ENCODE data around the gene PADI6. TPM values are rescaled to one million over a fixed set of nuclear protein-coding genes. Genes with fewer than 3 reads are reported as not detected.

The PADI6 gene
- total RNA-seq, 1 experiment from 2014 or later = not detected

- no peaks in the 10 kb centered on the region for H3K9me3 ChIP-seq (ENCODE audit: control insufficient read depth in 1 of 2, insufficient read depth in 1 of 2, low read depth in 1 of 2, low read length in 2 of 2)
- peak; percentile 43 for DNase-seq (ENCODE audit: low read depth, low spot score)
- peak within 1 kb of the TSS; percentile 99 for H3K9ac ChIP-seq (ENCODE audit: low read length)
- peaks cover 49 to 55% of the 10 kb centered on the region in 2 experiments for H3K4me1 ChIP-seq (ENCODE audit: control insufficient read depth in 1 of 2, insufficient read depth in 2 of 2, low read length in 2 of 2)
- peaks cover 4 to 24% of the 10 kb centered on the region in 2 experiments; a peak in 3 of 4 replicates for H3K36me3 ChIP-seq (ENCODE audit: control insufficient read depth in 1 of 2, insufficient read depth in 2 of 2, low read length in 2 of 2)
- H3K79me2 ChIP-seq (ENCODE audit: insufficient read depth, low read length) = peaks cover 42% of the 10 kb centered on the region
- CTCF ChIA-PET = interaction anchor here (1.7 to 2.7 kb wide), 2 partner anchors 13 to 54 kb away, joined by 6 to 8 read pairs; no protein-coding TSS in a partner anchor
- peak within 1 kb of the TSS; percentile 51 for H2AFZ ChIP-seq (ENCODE audit: low read depth, low read length, poor library complexity, severe bottlenecking)
- BruUV-seq (replicated peaks) = TSS peak; percentile 32
- ATAC-seq = peak; percentile 76
- peak within 1 kb of the TSS; percentile 99 for H3K4me2 ChIP-seq (ENCODE audit: low read length)
- intact Hi-C loops (cut with micrococcal nuclease) = no loop called here
- no peaks in the 10 kb centered on the region for H4K20me1 ChIP-seq (ENCODE audit: insufficient read depth)
- RAD21 ChIA-PET (ENCODE audit: low non-redundant PET in 1 of 2, low total read pairs in 2 of 2, uncharacterized antibody in 2 of 2, unreplicated experiment in 2 of 2) = interaction anchor here in 1 of 2 experiments (0.6 kb wide), 1 partner anchor 38 kb away, joined by 3 read pairs; no protein-coding TSS in a partner anchor
- H3K27ac ChIP-seq (ENCODE audit: low read depth, low read length) = peak within 1 kb of the TSS; percentile 98
- no peaks in the 10 kb centered on the region for H3K27me3 ChIP-seq (ENCODE audit: insufficient read depth, low read length)
- H3K9me2 ChIP-seq (ENCODE audit: insufficient read depth) = no peaks in the 10 kb centered on the region
- POLR2A ChIA-PET = interaction anchor here (0.5 to 3.9 kb wide), 7 partner anchors 12 to 536 kb away, joined by 3 to 18 read pairs (median 3); no protein-coding TSS in a partner anchor
- H3K4me3 ChIP-seq (replicated peaks in 1 of 2; ENCODE audit: low read depth in 1 of 2, low read length in 2 of 2) = peak within 1 kb of the TSS; percentile 94 to 98
- no peak for TF ChIP-seq RAD21 (IDR thresholded peaks at IDR 0.05; ENCODE audit: low read depth)
- peak; percentile 10 for TF ChIP-seq YY1 (IDR thresholded peaks at IDR 0.05; ENCODE audit: extremely low read depth, insufficient replicate concordance, low read depth, low read length)
- peak in 1 of 3 experiments; percentile 6; a peak in 1 of 6 replicates for TF ChIP-seq CTCF (IDR thresholded peaks at IDR 0.05 in 2 of 3, conservative IDR thresholded peaks at IDR 0.05 in 1 of 3; ENCODE audit: borderline replicate concordance in 1 of 3, insufficient read depth in 1 of 3, low read depth in 2 of 3, low read length in 2 of 3)
- TF ChIP-seq ZFX (IDR thresholded peaks at IDR 0.05) = peak; percentile 55
- no peak for TF ChIP-seq ZNF274 (IDR thresholded peaks at IDR 0.05; ENCODE audit: low read depth, low read length)
- no peak for TF ChIP-seq FOSL1 (IDR thresholded peaks at IDR 0.05; ENCODE audit: low read depth)
- TF ChIP-seq ZBTB33 (IDR thresholded peaks at IDR 0.05; ENCODE audit: extremely low read depth, insufficient replicate concordance, low read length) = no peak
- no peak for TF ChIP-seq EZH2 (IDR thresholded peaks at IDR 0.05)
- no peak for TF ChIP-seq EGR1 (IDR thresholded peaks at IDR 0.05; ENCODE audit: low read depth)
- no peak for TF ChIP-seq SRF (IDR thresholded peaks at IDR 0.05; ENCODE audit: low read depth)
- TF ChIP-seq TCF7L2 (IDR thresholded peaks at IDR 0.05; ENCODE audit: borderline replicate concordance, extremely low read depth, insufficient read depth, insufficient read length) = no peak
- TF ChIP-seq CEBPB (IDR thresholded peaks at IDR 0.05; ENCODE audit: low read depth) = no peak
- TF ChIP-seq, protein P1, sequence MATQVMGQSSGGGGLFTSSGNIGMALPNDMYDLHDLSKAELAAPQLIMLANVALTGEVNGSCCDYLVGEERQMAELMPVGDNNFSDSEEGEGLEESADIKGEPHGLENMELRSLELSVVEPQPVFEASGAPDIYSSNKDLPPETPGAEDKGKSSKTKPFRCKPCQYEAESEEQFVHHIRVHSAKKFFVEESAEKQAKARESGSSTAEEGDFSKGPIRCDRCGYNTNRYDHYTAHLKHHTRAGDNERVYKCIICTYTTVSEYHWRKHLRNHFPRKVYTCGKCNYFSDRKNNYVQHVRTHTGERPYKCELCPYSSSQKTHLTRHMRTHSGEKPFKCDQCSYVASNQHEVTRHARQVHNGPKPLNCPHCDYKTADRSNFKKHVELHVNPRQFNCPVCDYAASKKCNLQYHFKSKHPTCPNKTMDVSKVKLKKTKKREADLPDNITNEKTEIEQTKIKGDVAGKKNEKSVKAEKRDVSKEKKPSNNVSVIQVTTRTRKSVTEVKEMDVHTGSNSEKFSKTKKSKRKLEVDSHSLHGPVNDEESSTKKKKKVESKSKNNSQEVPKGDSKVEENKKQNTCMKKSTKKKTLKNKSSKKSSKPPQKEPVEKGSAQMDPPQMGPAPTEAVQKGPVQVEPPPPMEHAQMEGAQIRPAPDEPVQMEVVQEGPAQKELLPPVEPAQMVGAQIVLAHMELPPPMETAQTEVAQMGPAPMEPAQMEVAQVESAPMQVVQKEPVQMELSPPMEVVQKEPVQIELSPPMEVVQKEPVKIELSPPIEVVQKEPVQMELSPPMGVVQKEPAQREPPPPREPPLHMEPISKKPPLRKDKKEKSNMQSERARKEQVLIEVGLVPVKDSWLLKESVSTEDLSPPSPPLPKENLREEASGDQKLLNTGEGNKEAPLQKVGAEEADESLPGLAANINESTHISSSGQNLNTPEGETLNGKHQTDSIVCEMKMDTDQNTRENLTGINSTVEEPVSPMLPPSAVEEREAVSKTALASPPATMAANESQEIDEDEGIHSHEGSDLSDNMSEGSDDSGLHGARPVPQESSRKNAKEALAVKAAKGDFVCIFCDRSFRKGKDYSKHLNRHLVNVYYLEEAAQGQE (IDR thresholded peaks at IDR 0.05; ENCODE audit: low read depth) = no peak
- no peak for TF ChIP-seq EZH2phosphoT487 (IDR thresholded peaks at IDR 0.05; ENCODE audit: borderline replicate concordance)
- no peak for TF ChIP-seq CBX3 (IDR thresholded peaks at IDR 0.05; ENCODE audit: low read depth)
- no peak for TF ChIP-seq JUND (IDR thresholded peaks at IDR 0.05)
- no peak for TF ChIP-seq SP1 (IDR thresholded peaks at IDR 0.05; ENCODE audit: low read depth)
- TF ChIP-seq POLR2A (IDR thresholded peaks at IDR 0.05; ENCODE audit: borderline replicate concordance, extremely low read depth, insufficient read depth, insufficient read length) = peak; percentile 71
- TF ChIP-seq POLR2AphosphoS5 (IDR thresholded peaks at IDR 0.05; ENCODE audit: low read depth, low read length) = peak; percentile 86
Measured at GRCh38 chr1:17439250-17440073, 67.5 kb downstream of the PADI6 start, which contains the start of gene RCC2. Gene RCC2 (minus strand): TSS chr1:17439677. CDS start chr1:17438514, 1,163 bp downstream.

Data from HCT116 (cell line).